Sigmoid colon (tissue), 4 donors: ENCODE measurements around the gene LMO7.

Source experiments
- EP300 ChIP-seq, 4 donors: sonication (generic); formaldehyde crosslinking; IDR thresholded peaks; one replicate each; pipeline ENCODE4 v1.6.1; 2017; ENCODE audit warnings: antibody characterized with exemption in 4 of 4
- POLR2A ChIP-seq, 2 donors: fragments of 450-650 bp; IDR thresholded peaks; one replicate each; pipeline ENCODE4 v1.6.1; 2016; ENCODE audit warnings: antibody characterized with exemption in 2 of 2, mild to moderate bottlenecking in 2 of 2, moderate library complexity in 2 of 2
- POLR2AphosphoS5 ChIP-seq, 4 donors: sonication (generic); formaldehyde crosslinking; IDR thresholded peaks; one replicate each; pipeline ENCODE4 v1.6.1; 2017; ENCODE audit warnings: antibody characterized with exemption in 4 of 4
- TF ChIP-seq, protein P1 (sequence below), 4 experiments: fragments of 450-650 bp in 3 of 4; fragments of 200-600 bp in 1 of 4; IDR thresholded peaks; one replicate each; pipeline ENCODE4 v1.5.1; 2016 to 2019; ENCODE audit warnings: antibody characterized with exemption in 4 of 4, mild to moderate bottlenecking in 3 of 4, moderate library complexity in 2 of 4

DNA sequence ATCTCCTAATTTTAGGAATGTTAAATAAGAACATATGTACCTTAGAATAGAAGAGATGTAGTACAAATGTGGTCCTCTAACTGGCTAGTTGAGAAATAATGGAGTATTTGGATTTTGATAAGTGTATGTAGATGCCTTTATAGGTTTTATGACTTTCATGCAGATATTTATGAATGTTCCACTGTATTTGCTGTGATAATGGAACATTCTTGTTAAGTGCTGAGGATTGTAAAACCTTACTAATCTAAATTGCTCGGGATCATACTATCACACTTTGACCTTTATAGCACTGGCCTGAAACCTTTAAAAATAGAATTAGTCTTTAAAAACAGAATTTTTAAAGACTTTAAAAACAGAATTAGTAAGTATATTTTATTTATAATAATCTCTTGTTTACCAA lies 135.1 kb downstream of the LMO7 start:
- TF ChIP-seq, protein P1, sequence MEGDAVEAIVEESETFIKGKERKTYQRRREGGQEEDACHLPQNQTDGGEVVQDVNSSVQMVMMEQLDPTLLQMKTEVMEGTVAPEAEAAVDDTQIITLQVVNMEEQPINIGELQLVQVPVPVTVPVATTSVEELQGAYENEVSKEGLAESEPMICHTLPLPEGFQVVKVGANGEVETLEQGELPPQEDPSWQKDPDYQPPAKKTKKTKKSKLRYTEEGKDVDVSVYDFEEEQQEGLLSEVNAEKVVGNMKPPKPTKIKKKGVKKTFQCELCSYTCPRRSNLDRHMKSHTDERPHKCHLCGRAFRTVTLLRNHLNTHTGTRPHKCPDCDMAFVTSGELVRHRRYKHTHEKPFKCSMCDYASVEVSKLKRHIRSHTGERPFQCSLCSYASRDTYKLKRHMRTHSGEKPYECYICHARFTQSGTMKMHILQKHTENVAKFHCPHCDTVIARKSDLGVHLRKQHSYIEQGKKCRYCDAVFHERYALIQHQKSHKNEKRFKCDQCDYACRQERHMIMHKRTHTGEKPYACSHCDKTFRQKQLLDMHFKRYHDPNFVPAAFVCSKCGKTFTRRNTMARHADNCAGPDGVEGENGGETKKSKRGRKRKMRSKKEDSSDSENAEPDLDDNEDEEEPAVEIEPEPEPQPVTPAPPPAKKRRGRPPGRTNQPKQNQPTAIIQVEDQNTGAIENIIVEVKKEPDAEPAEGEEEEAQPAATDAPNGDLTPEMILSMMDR (IDR thresholded peaks at IDR 0.05) = no peak
- TF ChIP-seq POLR2A (IDR thresholded peaks at IDR 0.05) (no peak), POLR2AphosphoS5 (IDR thresholded peaks at IDR 0.05) (no peak), EP300 (IDR thresholded peaks at IDR 0.05) (no peak)
